ENCODE results near the gene INSM2. TPM values are rescaled to one million over a fixed set of nuclear protein-coding genes. Genes with fewer than 3 reads are reported as not detected.

Gene INSM2
- polyA plus RNA-seq, 1 donor = 0.03 TPM

- no peaks in the 10 kb centered on the region for H3K27me3 ChIP-seq (ENCODE audit: control insufficient read depth, insufficient read depth, low read length)
- no peak overlapping the region for H3K4me3 ChIP-seq (ENCODE audit: low read length)
- no peaks in the 10 kb centered on the region for H3K4me1 ChIP-seq (ENCODE audit: control insufficient read depth, insufficient read depth, low read length)
- DNase-seq = no peak
- no peaks in the 10 kb centered on the region for H3K9me3 ChIP-seq (ENCODE audit: control insufficient read depth, low read depth, low read length)
- WGBS (ENCODE audit: insufficient coverage, low lambda C conversion rate) = no CpG with 5 or more reads among the region's 2 CpGs
- peaks cover 5% of the 10 kb centered on the region for H3K36me3 ChIP-seq (ENCODE audit: control insufficient read depth, insufficient read depth, low read length)
- H3K27ac ChIP-seq (ENCODE audit: low read length) = no peak overlapping the region
Measured at GRCh38 chr14:35578135-35578534, 44.2 kb downstream of the INSM2 start.

- no peak for DNase-seq
- Histone ChIP-seq H3K4me3 (ENCODE audit: low read length) (no peak overlapping the region), H3K36me3 (ENCODE audit: control insufficient read depth, insufficient read depth, low read length) (peaks cover 5% of the 10 kb centered on the region), H3K9me3 (ENCODE audit: control insufficient read depth, low read depth, low read length) (no peaks in the 10 kb centered on the region), H3K27ac (ENCODE audit: low read length) (no peak overlapping the region), H3K4me1 (ENCODE audit: control insufficient read depth, insufficient read depth, low read length) (no peaks in the 10 kb centered on the region), H3K27me3 (ENCODE audit: control insufficient read depth, insufficient read depth, low read length) (no peaks in the 10 kb centered on the region)
Measured at GRCh38 chr14:35578639-35579038, 44.7 kb downstream of the INSM2 start.

Other genes starting within 250 kb of the INSM2 start
- gene PSMA6, start 241.8 kb upstream of the INSM2 start, polyA plus RNA-seq = 163 TPM
- gene NFKBIA, start 129.4 kb upstream of the INSM2 start, polyA plus RNA-seq = 118 TPM

Data from large intestine (tissue), 3 donors.